HepG2 (cell line): ENCODE results near the gene CD248. TPM values are rescaled to one million over a fixed set of nuclear protein-coding genes. Genes with fewer than 3 reads are reported as not detected.

ENCODE experiments used
- GABPB1 ChIP-seq: IDR thresholded peaks from 2 replicates; pipeline ENCODE4 v1.6.1; 2016; ENCODE audit warnings: mild to moderate bottlenecking, missing genetic modification reagents, moderate library complexity, missing compliant biosample characterization
- HES4 ChIP-seq: sonication (generic); formaldehyde crosslinking; IDR thresholded peaks from 2 replicates; pipeline ENCODE4 v1.9.0; 2021; ENCODE audit warnings: mild to moderate bottlenecking, missing genetic modification reagents, borderline replicate concordance
- NBN ChIP-seq: fragments of 450-650 bp; conservative IDR thresholded peaks from 2 replicates; pipeline ENCODE4 v1.6.1; 2017
- NFAT5 ChIP-seq: sonication (generic); formaldehyde crosslinking; IDR thresholded peaks from 2 replicates; pipeline ENCODE4 v1.4.0; 2020; ENCODE audit warnings: missing genetic modification reagents
- PAX8 ChIP-seq: sonication (generic); formaldehyde crosslinking; IDR thresholded peaks from 2 replicates; pipeline ENCODE4 v1.8.0; 2022; ENCODE audit warnings: mild to moderate bottlenecking, missing genetic modification reagents, borderline replicate concordance
- PBX3 ChIP-seq: sonication (generic); formaldehyde crosslinking; IDR thresholded peaks from 2 replicates; pipeline ENCODE4 v1.8.1; 2023; ENCODE audit warnings: missing genetic modification reagents, inconsistent platforms, borderline replicate concordance
- PITX1 ChIP-seq: sonication (generic); formaldehyde crosslinking; IDR thresholded peaks from 2 replicates; pipeline ENCODE4 v1.5.1; 2020; ENCODE audit warnings: mild to moderate bottlenecking, missing genetic modification reagents
- PRPF4 ChIP-seq: fragments of 200-400 bp; formaldehyde crosslinking; IDR thresholded peaks from 2 replicates; pipeline ENCODE4 v1.6.1; 2016; ENCODE audit warnings: low read length, low read depth; ENCODE audit not compliant: poor library complexity, severe bottlenecking
- RNF219 ChIP-seq: sonication (generic); formaldehyde crosslinking; IDR thresholded peaks from 2 replicates; pipeline ENCODE4 v1.5.0; 2020; ENCODE audit warnings: mild to moderate bottlenecking, missing genetic modification reagents
- SIN3B ChIP-seq: fragments of 150-350 bp; IDR thresholded peaks from 2 replicates; pipeline ENCODE4 v1.6.1; 2014; ENCODE audit warnings: low read length
- SP140L ChIP-seq: sonication (generic); formaldehyde crosslinking; IDR thresholded peaks from 2 replicates; pipeline ENCODE4 v1.4.0; 2020; ENCODE audit warnings: missing genetic modification reagents, borderline replicate concordance
- THAP11 ChIP-seq: IDR thresholded peaks from 2 replicates; pipeline ENCODE4 v1.6.1; 2016; ENCODE audit warnings: missing biosample characterization, missing genetic modification reagents
- THYN1 ChIP-seq: sonication (generic); formaldehyde crosslinking; IDR thresholded peaks from 2 replicates; pipeline ENCODE4 v1.8.1; 2023; ENCODE audit warnings: low read depth, mild to moderate bottlenecking, moderate library complexity, missing genetic modification reagents, borderline replicate concordance
- ZNF576 ChIP-seq: sonication (generic); formaldehyde crosslinking; IDR thresholded peaks from 2 replicates; pipeline ENCODE4 v1.4.0; 2020; ENCODE audit warnings: mild to moderate bottlenecking, missing genetic modification reagents
- ZNF639 ChIP-seq: conservative IDR thresholded peaks from 2 replicates; pipeline ENCODE4 v1.6.1; 2018; ENCODE audit warnings: missing genetic modification reagents
- ZNF781 ChIP-seq: sonication (generic); formaldehyde crosslinking; IDR thresholded peaks from 2 replicates; pipeline ENCODE4 v1.5.1; 2020; ENCODE audit warnings: borderline replicate concordance, mild to moderate bottlenecking, missing genetic modification reagents; ENCODE audit errors: not compliant biosample characterization
- polyA plus RNA-seq, 8 experiments: library from polyadenylated mRNA; depleted of rRNA in 3 of 8; stranded (reverse) in 7 of 8; unstranded in 1 of 8; fragments of >200 nt; fragmentation: Illumina TruSeq in 4 of 8; extraction: Trizol in 4 of 8; gene quantifications; 2 replicates each; pipeline versions ENCODE4 v1.2.1 to v1.2.3, GENCODE V29; 2011 to 2016; ENCODE audit warnings: low read depth in 4 of 8, missing spikeins in 1 of 8, mixed read lengths in 1 of 8; ENCODE audit not compliant: insufficient read depth in 1 of 8
- total RNA-seq, 5 experiments: library from RNA; depleted of rRNA; stranded (reverse); fragments of >200 nt; fragmentation: Illumina TruSeq; extraction: Trizol; gene quantifications; 2 replicates each; pipeline ENCODE4 v1.2.3, GENCODE V29; 2016; ENCODE audit warnings: low read depth in 1 of 5

Gene CD248
- total and polyA plus RNA-seq, 2 of the 13 experiments (the other 11 are each of a cell fraction or from before 2014, with no cell fraction given) = 0.25 to 0.35 TPM

- no peak for TF ChIP-seq NFAT5 (CRISPR knock-in tag)
- no peak for TF ChIP-seq SP140L (CRISPR knock-in tag)
- TF ChIP-seq NBN = no peak
- TF ChIP-seq PAX8 = no peak
- TF ChIP-seq ZNF781 (CRISPR knock-in tag) = no peak
- peak; percentile 97 for TF ChIP-seq ZNF639 (CRISPR knock-in tag)
- peak; percentile 92 for TF ChIP-seq SIN3B
- no peak for TF ChIP-seq ZNF576 (CRISPR knock-in tag)
- 0 out of 2 replicates have a peak, but pooled peaks have one; percentile 46 for TF ChIP-seq HES4 (CRISPR knock-in tag)
- TF ChIP-seq PRPF4 = no peak
- no peak for TF ChIP-seq RNF219 (CRISPR knock-in tag)
- TF ChIP-seq THYN1 (CRISPR knock-in tag) = no peak
- TF ChIP-seq GABPB1 (CRISPR knock-in tag) = peak; percentile 93
- no peak for TF ChIP-seq PBX3
- TF ChIP-seq PITX1 (CRISPR knock-in tag) = peak; percentile 58; the same call in 1 of the 2 replicates
- TF ChIP-seq THAP11 (CRISPR knock-in tag) = peak; percentile 94
These were observed 27.9 kb upstream of the CD248 start, which contains the start of gene BRMS1 (continued) for GRCh38 chr11:66344550-66345315.
